GM19467 (cell line): Measurements from ENCODE around the gene MRPL14.
"Not testable (repeated sequence)": the region's sequence is repeated elsewhere in the genome, so short reads cannot be mapped to it uniquely, and the experiment has no call there.

Experiments
- ATAC-seq: cut with Tn5 transposase; IDR thresholded peaks from one replicate; pipeline ENCODE4 v1.9.1; 2021; ENCODE audit warnings: mild to moderate bottlenecking, moderate library complexity; ENCODE audit not compliant: unreplicated experiment

MRPL14 gene

DNA sequence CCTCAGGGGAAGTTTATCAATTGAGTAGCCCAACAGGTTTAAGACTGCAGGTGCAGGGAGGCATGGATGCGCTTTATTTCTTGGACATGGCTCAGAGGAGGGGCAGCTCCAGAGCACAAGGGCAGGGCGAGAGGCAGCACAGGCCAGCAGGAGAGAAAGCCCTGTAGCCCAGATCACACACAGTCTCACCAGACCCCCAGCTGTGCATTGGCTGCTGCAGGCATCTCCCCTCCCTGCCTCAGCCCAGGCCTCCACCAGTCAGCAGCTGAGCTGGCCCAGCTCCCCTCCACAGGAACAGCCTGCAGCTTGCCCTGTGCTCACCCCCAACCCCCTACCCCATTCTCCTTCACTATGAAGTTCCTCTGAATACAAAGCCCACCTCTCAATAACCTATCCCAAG lies 24.7 kb downstream of the MRPL14 start:
- ATAC-seq = no peak

GRCh38 chr6:44101832-44102231 lies 25.4 kb downstream of the MRPL14 start:
- no peak for ATAC-seq

- ATAC-seq = no peak
Measured at GRCh38 chr6:44100088-44100550, 27.1 kb downstream of the MRPL14 start.

GRCh38 chr6:44099192-44099591 lies 28.1 kb downstream of the MRPL14 start:
- no peak for ATAC-seq

GRCh38 chr6:44097782-44098317 lies 29.4 kb downstream of the MRPL14 start:
- ATAC-seq = no peak

DNA sequence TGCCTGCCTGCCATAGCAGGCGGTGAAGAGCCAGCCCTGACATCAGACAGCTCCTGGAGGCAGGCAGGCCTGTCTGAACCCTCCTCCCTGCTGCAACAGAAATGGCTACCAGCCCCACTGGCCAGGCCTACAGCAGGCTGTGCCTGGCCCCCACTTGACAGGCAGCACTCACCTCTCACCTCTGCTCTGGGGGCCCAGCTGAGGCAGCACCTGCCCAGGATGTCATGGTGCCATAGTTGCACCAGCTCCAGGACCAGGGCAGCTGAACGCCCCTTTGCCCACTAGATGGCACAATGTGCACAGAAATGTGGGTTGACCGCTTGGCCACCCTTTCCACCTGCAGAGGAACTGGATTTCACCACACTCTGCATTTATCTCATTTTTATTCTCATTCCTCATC lies 30.6 kb downstream of the MRPL14 start:
- no peak for ATAC-seq

GRCh38 chr6:44095243-44095623 lies 32.0 kb downstream of the MRPL14 start:
- ATAC-seq = not testable (repeated sequence)

- ATAC-seq = no peak
Measured at GRCh38 chr6:44094403-44095242, 32.6 kb downstream of the MRPL14 start.

DNA sequence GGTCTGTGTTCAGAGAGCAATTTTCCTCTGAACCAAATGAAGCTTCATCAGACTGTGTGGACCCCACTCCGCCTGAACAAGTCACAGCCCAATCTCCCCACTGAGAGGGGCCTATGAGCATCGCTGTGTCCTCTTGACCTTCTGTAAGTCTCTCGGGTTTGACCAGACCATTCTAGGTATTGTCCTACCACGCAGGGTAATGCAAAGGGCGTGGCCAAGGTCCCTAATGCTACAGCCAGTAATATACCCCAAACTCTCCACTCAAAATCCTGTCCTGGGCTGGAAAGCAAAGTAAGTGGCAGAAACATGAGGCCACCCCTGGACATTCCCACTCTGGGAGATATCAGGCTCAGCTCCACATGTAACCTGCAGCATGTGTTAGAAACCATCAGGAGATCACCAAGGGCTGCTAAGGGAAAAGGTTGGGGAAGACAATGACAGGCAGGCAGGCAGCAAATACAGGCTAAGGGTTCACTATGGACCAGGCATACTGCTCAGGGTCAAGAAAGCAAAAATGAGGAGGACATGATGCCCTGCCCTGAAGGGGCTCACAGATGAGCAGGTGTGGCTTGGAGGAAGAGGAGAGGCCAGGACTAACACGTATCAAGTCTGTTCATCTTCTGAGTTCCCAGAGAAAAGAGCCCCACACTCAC lies 33.4 kb downstream of the MRPL14 start:
- ATAC-seq = no peak

DNA sequence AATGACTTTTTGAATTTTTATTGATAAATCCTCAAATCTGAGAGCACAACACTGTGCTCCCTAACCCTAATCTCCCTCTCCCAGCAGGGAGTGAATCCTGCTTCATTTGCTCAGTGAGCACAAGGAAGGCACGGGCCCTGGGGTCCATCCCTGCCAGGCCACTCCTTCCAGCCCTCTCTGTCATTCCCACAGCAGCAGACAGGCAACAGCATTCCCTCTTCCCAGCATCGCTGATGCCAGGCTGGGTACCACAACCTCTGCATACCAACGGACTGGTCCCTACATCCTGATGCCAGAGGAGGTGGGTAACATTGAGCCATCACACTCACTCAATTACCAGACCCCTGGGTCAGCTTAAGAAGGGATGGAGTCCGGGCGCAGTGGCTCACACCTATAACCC lies 34.2 kb downstream of the MRPL14 start:
- ATAC-seq = no peak

DNA sequence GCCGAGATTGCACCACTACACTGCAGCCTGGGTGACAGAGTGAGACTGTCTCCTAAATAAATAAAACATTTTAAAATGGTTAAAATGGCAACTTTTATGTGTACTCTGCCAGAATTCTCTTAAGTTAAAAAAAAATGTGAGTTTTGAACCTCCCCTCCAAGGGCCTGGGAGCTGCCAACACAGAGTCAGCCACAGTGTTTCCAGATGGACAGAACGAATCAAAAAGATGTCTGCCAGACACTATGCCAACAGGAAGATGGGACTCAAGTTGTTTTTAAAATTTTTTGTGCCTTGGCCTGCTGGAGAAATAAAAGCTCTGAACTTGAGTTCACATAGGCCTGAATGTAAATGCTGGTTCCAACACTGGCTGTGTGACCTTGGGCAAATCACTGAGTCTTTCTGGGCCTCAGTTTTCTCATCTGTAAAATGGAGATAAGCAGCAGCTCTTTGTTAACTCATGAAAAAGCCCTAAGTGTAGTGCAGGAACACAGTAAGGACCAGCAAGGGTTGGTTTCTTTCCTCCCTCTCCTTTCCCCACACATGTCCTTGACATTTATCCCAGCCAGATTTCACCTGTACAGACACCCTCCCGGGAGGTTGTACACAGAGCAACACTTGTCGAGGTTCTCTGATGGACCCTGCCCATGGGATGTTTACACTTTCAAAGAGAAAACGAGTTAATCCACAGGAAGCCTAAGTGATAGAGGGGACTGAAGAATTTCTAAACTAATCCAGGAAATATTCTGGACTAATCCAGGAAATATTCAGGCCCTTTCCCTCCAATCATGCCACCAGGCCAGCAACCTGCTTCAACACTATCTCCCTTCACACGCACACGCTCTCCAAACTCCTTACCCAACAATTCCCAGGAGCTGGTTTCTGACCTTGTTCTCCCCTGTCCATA lies 35.0 kb downstream of the MRPL14 start:
- no peak for ATAC-seq

DNA sequence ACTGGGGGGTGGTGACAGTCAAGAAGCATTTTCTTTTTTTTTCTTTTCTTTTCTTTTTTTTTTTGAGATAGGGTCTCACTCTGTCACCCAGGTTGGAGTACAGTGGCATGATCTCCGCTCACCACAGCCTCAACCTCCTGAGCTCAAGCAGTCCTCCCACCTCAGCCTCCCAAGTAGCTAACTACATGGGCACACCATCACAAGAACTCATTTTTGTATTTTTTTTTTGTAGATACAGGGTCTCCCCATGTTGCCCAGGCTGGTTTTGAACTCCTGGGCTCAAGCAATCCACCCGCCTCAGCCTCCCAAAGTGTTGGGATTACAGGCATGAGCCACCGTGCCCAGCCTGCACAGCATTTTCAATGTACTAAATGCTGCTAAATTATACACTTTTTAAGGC lies 35.9 kb downstream of the MRPL14 start:
- not testable (repeated sequence) for ATAC-seq

DNA sequence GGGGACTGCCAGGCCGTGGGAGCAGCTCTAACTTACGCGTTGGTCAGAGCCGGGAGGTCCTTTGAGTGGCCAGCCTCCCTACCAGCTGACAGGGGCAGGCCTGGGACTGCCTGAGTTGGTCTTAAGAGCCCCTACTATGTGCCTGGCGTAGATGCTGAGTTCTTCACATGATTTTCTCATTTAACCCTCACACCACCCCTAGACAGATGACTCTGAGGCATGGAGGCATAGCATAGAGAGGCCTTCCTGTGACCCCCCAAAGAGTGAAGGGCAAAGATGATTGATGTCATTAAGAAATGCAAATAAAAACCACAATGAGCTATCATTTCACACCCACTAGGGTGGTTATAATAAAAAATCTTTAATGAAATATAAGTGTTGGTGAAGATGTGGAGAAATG lies 36.8 kb downstream of the MRPL14 start:
- ATAC-seq = no peak

DNA sequence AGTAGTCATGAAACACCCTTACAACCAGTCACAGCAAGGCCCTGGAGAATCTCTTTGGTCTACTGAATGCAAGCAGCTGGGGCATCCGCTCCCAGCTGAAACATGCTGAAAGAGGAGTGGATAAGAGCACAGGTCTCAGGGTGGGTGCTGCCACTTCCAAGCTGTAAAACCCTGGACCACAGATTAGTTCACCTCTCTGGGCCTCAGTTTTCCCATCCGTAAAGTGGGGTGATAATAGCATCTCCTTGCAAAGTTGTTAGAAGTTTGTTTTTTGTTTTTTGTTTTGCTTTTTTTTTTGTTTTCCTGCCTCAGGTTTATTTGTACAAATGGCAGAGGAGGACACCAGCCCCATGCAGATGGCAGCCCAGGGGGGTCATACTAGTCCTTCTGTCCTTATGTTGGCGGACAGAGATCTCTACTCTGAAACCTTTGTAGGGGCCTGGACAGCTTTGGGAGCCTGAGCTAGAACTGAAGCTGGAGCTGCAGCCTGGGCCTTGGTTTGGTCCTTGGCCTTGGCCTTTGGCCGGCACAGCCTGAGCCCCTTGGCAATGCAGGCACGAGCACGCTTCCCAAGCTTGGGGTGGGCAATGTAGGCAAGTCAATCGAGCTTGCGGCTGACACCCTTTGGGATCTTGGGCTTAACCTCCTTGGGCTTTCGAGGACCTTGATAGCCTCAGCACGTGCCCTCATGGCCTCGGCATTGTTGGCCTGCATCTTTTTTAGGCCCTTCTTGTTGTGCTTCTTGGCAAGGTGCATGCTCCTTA lies 38.2 kb downstream of the MRPL14 start:
- no peak for ATAC-seq

DNA sequence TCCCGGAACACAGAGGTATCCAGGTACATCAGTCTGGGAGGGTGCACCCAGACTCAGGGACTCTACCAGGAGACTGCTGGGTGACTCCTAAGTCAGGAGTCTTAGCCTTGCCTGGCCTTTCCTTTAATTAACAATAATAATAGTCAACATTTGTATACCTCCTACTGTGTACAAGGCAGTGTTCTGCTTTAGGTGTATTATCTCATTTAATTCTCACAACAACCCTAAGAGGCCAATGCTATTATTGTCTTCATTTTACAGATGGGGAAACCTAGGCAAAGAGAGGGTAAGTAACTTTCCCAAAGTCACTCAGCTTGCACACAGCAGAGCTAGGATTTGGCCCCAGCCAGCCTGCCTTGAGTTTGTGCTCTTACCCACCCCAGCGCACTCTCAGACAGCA lies 39.6 kb downstream of the MRPL14 start:
- ATAC-seq = no peak

GRCh38 chr6:44086931-44087574 lies 40.2 kb downstream of the MRPL14 start:
- ATAC-seq = no peak

GRCh38 chr6:44085219-44085618 lies 42.0 kb downstream of the MRPL14 start:
- ATAC-seq = no peak

- no peak for ATAC-seq
Measured at GRCh38 chr6:44084231-44085014, 42.8 kb downstream of the MRPL14 start.

- ATAC-seq = no peak
Measured at GRCh38 chr6:44082872-44083321, 44.4 kb downstream of the MRPL14 start.
